ENCODE measurements around the gene ZBTB34.
"Not testable (repeated sequence)": the region's sequence is repeated elsewhere in the genome, so short reads cannot be mapped to it uniquely, and the experiment has no call there.

The ZBTB34 gene, protein sequence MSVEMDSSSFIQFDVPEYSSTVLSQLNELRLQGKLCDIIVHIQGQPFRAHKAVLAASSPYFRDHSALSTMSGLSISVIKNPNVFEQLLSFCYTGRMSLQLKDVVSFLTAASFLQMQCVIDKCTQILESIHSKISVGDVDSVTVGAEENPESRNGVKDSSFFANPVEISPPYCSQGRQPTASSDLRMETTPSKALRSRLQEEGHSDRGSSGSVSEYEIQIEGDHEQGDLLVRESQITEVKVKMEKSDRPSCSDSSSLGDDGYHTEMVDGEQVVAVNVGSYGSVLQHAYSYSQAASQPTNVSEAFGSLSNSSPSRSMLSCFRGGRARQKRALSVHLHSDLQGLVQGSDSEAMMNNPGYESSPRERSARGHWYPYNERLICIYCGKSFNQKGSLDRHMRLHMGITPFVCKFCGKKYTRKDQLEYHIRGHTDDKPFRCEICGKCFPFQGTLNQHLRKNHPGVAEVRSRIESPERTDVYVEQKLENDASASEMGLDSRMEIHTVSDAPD

GRCh38 chr9:126860077-126860756, at the start of gene ZBTB34:
ZBTB34 (plus strand) TSS chr9:126860639; CDS start chr9:126879400, 18,761 bp downstream.
- peak; percentile 73 for DNase-seq (ENCODE audit: low spot score)
- ChIA-PET POLR2A (ENCODE audit: low non-redundant PET) (interaction anchor here (0.6 kb wide), 3 partner anchors 12 to 1709 kb away, joined by 3 read pairs; no protein-coding TSS in a partner anchor), CTCF (interaction anchor here (0.6 to 2.0 kb wide), 14 partner anchors 9 to 414 kb away, joined by 3 to 7 read pairs (median 4); partner anchors contain the start of gene RALGPS1)
- peak within 1 kb of the TSS; percentile 79 for H3K27ac ChIP-seq
- peak; percentile 100 for TF ChIP-seq CTCF (conservative IDR thresholded peaks at IDR 0.05; ENCODE audit: low read depth)

GRCh38 chr9:126813072-126813471, 47.4 kb upstream of the ZBTB34 start:
- ChIA-PET CTCF (interaction anchor here (0.5 to 0.7 kb wide), 3 partner anchors 27 to 755 kb away, joined by 3 to 4 read pairs (median 3); no protein-coding TSS in a partner anchor), POLR2A (ENCODE audit: low non-redundant PET) (no interaction called here)
- TF ChIP-seq CTCF (conservative IDR thresholded peaks at IDR 0.05; ENCODE audit: low read depth), result no peak
- H3K27ac ChIP-seq, result no peak overlapping the region
- DNase-seq (ENCODE audit: low spot score), result no peak

DNA sequence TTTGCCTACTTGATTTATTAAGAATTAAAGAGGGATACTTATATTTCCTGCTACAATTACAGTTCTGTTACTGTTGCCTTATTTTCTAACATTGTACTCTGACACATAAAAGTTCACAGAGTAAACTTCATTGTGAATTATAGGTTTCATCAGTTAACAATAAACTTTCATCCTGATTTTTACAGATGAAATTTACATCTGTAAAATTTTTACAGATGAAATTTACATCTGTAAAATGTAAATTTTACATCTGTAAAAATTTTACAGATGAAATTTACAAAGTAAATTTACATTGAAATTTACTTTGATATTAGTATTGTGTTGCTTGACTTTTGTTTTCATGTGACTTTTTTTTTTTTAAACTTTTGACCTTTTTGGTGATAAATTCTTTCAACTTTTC, 46.3 kb upstream of the ZBTB34 start:
- POLR2A ChIA-PET (ENCODE audit: low non-redundant PET), result no interaction called here
- TF ChIP-seq CTCF (conservative IDR thresholded peaks at IDR 0.05; ENCODE audit: low read depth), result no peak
- no peak for DNase-seq (ENCODE audit: low spot score)
- CTCF ChIA-PET, result no interaction called here
- H3K27ac ChIP-seq, result no peak overlapping the region

DNA sequence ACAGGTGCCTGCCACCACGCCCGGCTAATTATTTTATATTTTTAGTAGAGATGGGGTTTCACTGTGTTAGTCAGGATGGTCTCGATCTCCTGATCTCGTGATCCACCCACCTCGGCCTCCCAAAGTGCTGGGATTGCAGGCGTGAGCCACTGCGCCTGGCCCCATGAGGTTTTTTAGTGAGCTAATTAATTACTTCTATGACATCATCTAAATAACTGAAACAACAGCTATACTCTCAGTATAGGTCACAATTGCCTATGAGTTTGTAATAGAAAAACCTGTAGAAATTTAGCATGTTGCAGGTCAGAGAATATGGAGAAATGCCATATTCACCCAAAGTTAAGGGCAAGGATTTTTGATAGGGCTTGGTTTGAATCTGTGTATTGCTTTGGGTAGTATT, 42.8 kb upstream of the ZBTB34 start:
- H3K27ac ChIP-seq; DNase-seq (ENCODE audit: low spot score); POLR2A ChIA-PET (ENCODE audit: low non-redundant PET): not testable (repeated sequence)
- CTCF ChIA-PET, result interaction anchor here (0.6 kb wide), 1 partner anchor 235 kb away, joined by 4 read pairs; no protein-coding TSS in a partner anchor

GRCh38 chr9:126818482-126818881, 42.0 kb upstream of the ZBTB34 start:
- ChIA-PET POLR2A (ENCODE audit: low non-redundant PET) (no interaction called here), CTCF (no interaction called here)
- DNase-seq (ENCODE audit: low spot score), result no peak
- no peak overlapping the region for H3K27ac ChIP-seq
- no peak for TF ChIP-seq CTCF (conservative IDR thresholded peaks at IDR 0.05; ENCODE audit: low read depth)

- no peak overlapping the region for H3K27ac ChIP-seq
- DNase-seq (ENCODE audit: low spot score), result no peak
- ChIA-PET CTCF (no interaction called here), POLR2A (ENCODE audit: low non-redundant PET) (no interaction called here)
- no peak for TF ChIP-seq CTCF (conservative IDR thresholded peaks at IDR 0.05; ENCODE audit: low read depth)
These were observed 41.0 kb upstream of the ZBTB34 start for GRCh38 chr9:126819482-126819881.

Data from RWPE1 (cell line).